H9 (cell line): ENCODE measurements around the gene HAUS6. TPM values are rescaled to one million over a fixed set of nuclear protein-coding genes. Genes with fewer than 3 reads are reported as not detected.

ENCODE experiments used
- DNase-seq: peaks from one replicate; pipeline ENCODE4 v3.0.0-alpha.2; 2017
- H2AFZ ChIP-seq: one replicate; pipeline ENCODE4 v1.6.1; 2013; ENCODE audit warnings: mild to moderate bottlenecking, low read length, control low read depth, moderate library complexity
- H2AK5ac ChIP-seq: 2 replicates; pipeline ENCODE4 v1.6.1; 2013; ENCODE audit warnings: low read length, control low read depth, mixed read lengths; ENCODE audit not compliant: insufficient read length
- H2BK120ac ChIP-seq: one replicate; pipeline ENCODE4 v1.6.1; 2013; ENCODE audit warnings: low read depth, mild to moderate bottlenecking, low read length, control low read depth, inconsistent platforms; ENCODE audit not compliant: poor library complexity, severe bottlenecking
- H2BK12ac ChIP-seq: 2 replicates; pipeline ENCODE4 v1.6.1; 2013; ENCODE audit warnings: low read length, control low read depth, mixed read lengths, low read depth; ENCODE audit not compliant: insufficient read length
- H2BK15ac ChIP-seq: 2 replicates; pipeline ENCODE4 v1.6.1; 2013; ENCODE audit warnings: low read depth, low read length, control low read depth
- H2BK20ac ChIP-seq: one replicate; pipeline ENCODE4 v1.6.1; 2013; ENCODE audit warnings: low read depth, mild to moderate bottlenecking, low read length, control low read depth, inconsistent platforms; ENCODE audit not compliant: poor library complexity, severe bottlenecking
- H2BK5ac ChIP-seq: 2 replicates; pipeline ENCODE4 v1.6.1; 2013; ENCODE audit warnings: low read length, control low read depth, mixed read lengths; ENCODE audit not compliant: insufficient read length
- H3K14ac ChIP-seq: 2 replicates; pipeline ENCODE4 v1.6.1; 2013; ENCODE audit warnings: low read length, control low read depth; ENCODE audit not compliant: insufficient read depth
- H3K18ac ChIP-seq: 2 replicates; pipeline ENCODE4 v1.6.1; 2013; ENCODE audit warnings: low read depth, mild to moderate bottlenecking, mixed read lengths, low read length, control low read depth; ENCODE audit not compliant: insufficient read length
- H3K23ac ChIP-seq: 2 replicates; pipeline ENCODE4 v1.6.1; 2013; ENCODE audit warnings: low read length, control low read depth, mixed read lengths, low read depth; ENCODE audit not compliant: insufficient read length
- H3K23me2 ChIP-seq: 2 replicates; pipeline ENCODE4 v1.6.1; 2013; ENCODE audit warnings: low read depth, mild to moderate bottlenecking, mixed read lengths, low read length, control low read depth; ENCODE audit not compliant: insufficient read length, poor library complexity, severe bottlenecking
- H3K27ac ChIP-seq: 2 replicates; pipeline ENCODE4 v1.5.1; 2013; ENCODE audit warnings: low read length, control low read depth, mixed read lengths, low read depth; ENCODE audit not compliant: insufficient read length
- H3K27me3 ChIP-seq: 2 replicates; pipeline ENCODE4 v1.6.1; 2013; ENCODE audit warnings: low read length, control low read depth, inconsistent platforms; ENCODE audit not compliant: insufficient read depth
- H3K4ac ChIP-seq: 2 replicates; pipeline ENCODE4 v1.6.1; 2013; ENCODE audit warnings: low read depth, mild to moderate bottlenecking, control low read depth, inconsistent platforms, low read length, moderate library complexity
- H3K4me1 ChIP-seq: 2 replicates; pipeline ENCODE4 v1.6.1; 2013; ENCODE audit warnings: low read length, control low read depth, inconsistent platforms; ENCODE audit not compliant: insufficient read depth
- H3K4me2 ChIP-seq: 2 replicates; pipeline ENCODE4 v1.6.1; 2013; ENCODE audit warnings: low read length, control low read depth, mixed read lengths; ENCODE audit not compliant: insufficient read length, insufficient read depth
- H3K56ac ChIP-seq: 2 replicates; pipeline ENCODE4 v1.6.1; 2013; ENCODE audit warnings: low read depth, mild to moderate bottlenecking, mixed read lengths, low read length, control low read depth; ENCODE audit not compliant: insufficient read length
- H3K79me1 ChIP-seq: 2 replicates; pipeline ENCODE4 v1.6.1; 2013; ENCODE audit warnings: low read depth, mild to moderate bottlenecking, moderate library complexity, low read length, control low read depth, inconsistent platforms; ENCODE audit not compliant: insufficient read depth, poor library complexity, severe bottlenecking
- H3K79me2 ChIP-seq: 2 replicates; pipeline ENCODE4 v1.6.1; 2013; ENCODE audit warnings: low read length, control low read depth, inconsistent platforms; ENCODE audit not compliant: insufficient read depth
- H3K9ac ChIP-seq: 2 replicates; pipeline ENCODE4 v1.6.1; 2013; ENCODE audit warnings: low read length, control low read depth, mixed read lengths; ENCODE audit not compliant: insufficient read length; ENCODE audit errors: extremely low read depth
- H3K9me3 ChIP-seq: one replicate; pipeline ENCODE4 v1.6.1; 2013; ENCODE audit warnings: low read depth, low read length, inconsistent platforms; ENCODE audit not compliant: control insufficient read depth
- H3T11ph ChIP-seq: one replicate; pipeline ENCODE4 v1.6.1; 2013; ENCODE audit warnings: mild to moderate bottlenecking, low read length, control low read depth, inconsistent platforms
- H4K20me1 ChIP-seq: one replicate; pipeline ENCODE4 v1.6.1; 2013; ENCODE audit not compliant: control insufficient read depth, insufficient read length, insufficient read depth
- H4K5ac ChIP-seq: 2 replicates; pipeline ENCODE4 v1.6.1; 2013; ENCODE audit warnings: low read depth, mild to moderate bottlenecking, mixed read lengths, low read length, control low read depth; ENCODE audit not compliant: insufficient read length
- H4K8ac ChIP-seq: replicated peaks from 2 replicates; pipeline ENCODE4 v1.6.1; 2013; ENCODE audit warnings: low read length, control low read depth, mixed read lengths, low read depth; ENCODE audit not compliant: insufficient read length
- H4K91ac ChIP-seq: 2 replicates; pipeline ENCODE4 v1.6.1; 2013; ENCODE audit warnings: low read depth, mild to moderate bottlenecking, moderate library complexity, mixed read lengths, low read length, control low read depth; ENCODE audit not compliant: insufficient read length
- H3K27ac Mint-ChIP-seq, 3 experiments: 2 replicates in 2 of 3; 3 replicates in 1 of 3; pipeline ENCODE4 v1.8.0; 2020 to 2021; ENCODE audit warnings: mixed read lengths in 3 of 3, mild to moderate bottlenecking in 1 of 3, moderate library complexity in 1 of 3
- H3K27me3 Mint-ChIP-seq: 2 replicates; pipeline ENCODE4 v1.8.0; 2021; ENCODE audit warnings: low read depth, mild to moderate bottlenecking, moderate library complexity, mixed read lengths
- H3K36me3 Mint-ChIP-seq, 3 experiments: 2 replicates in 2 of 3; 3 replicates in 1 of 3; pipeline ENCODE4 v1.8.0; 2020 to 2021; ENCODE audit warnings: low read depth in 3 of 3, mixed read lengths in 3 of 3; ENCODE audit not compliant: insufficient read depth in 1 of 3
- H3K4me1 Mint-ChIP-seq, 2 experiments: 2 replicates each; pipeline ENCODE4 v1.8.0; 2020; ENCODE audit warnings: mixed read lengths in 2 of 2
- H3K4me3 Mint-ChIP-seq, 2 experiments: 2 replicates in 1 of 2; 3 replicates in 1 of 2; pipeline ENCODE4 v1.8.0; 2020 to 2021; ENCODE audit warnings: mild to moderate bottlenecking in 2 of 2, mixed read lengths in 2 of 2, moderate library complexity in 1 of 2
- H3K9me3 Mint-ChIP-seq, 2 experiments: 2 replicates in 1 of 2; 3 replicates in 1 of 2; pipeline ENCODE4 v1.8.0; 2020; ENCODE audit warnings: mild to moderate bottlenecking in 2 of 2, mixed read lengths in 2 of 2, moderate library complexity in 1 of 2
- WGBS: extraction: QIAGEN DNeasy Blood & Tissue Kit; methylation state at CpG from one replicate; pipeline ENCODE4 v1.1.7; 2013; ENCODE audit warnings: missing lambda C conversion rate, low lambda C conversion rate, mixed read lengths; ENCODE audit not compliant: insufficient read length; ENCODE audit errors: extremely low coverage; 5-methylcytosine and 5-hydroxymethylcytosine counted together
- total RNA-seq: library from RNA; stranded (reverse); gene quantifications from 2 replicates; pipeline ENCODE4 v1.2.1, GENCODE V29; 2021
- TF ChIP-seq, protein P1 (sequence below): fragments of 200-600 bp; sonication (generic); conservative IDR thresholded peaks from 3 replicates; pipeline ENCODE4 v1.8.0; 2021; ENCODE audit warnings: antibody characterized with exemption, mild to moderate bottlenecking

HAUS6 gene
- total RNA-seq, 1 experiment from 2014 or later = 42.3 TPM

GRCh38 chr9:19026375-19026774, 76.3 kb downstream of the HAUS6 start:
- Histone ChIP-seq H2AFZ (no peak overlapping the region), H3T11ph (no peak overlapping the region), H3K27me3 (no peaks in the 10 kb centered on the region), H3K27ac (no peak overlapping the region), H3K23me2 (no peaks in the 10 kb centered on the region), H3K9me3 (no peaks in the 10 kb centered on the region), H4K91ac (no peak overlapping the region), H3K4me2 (no peak overlapping the region), H4K5ac (no peak overlapping the region), H4K20me1 (no peaks in the 10 kb centered on the region), H3K79me2 (no peaks in the 10 kb centered on the region), H3K4me1 (no peaks in the 10 kb centered on the region), H2AK5ac (no peak overlapping the region), H3K79me1 (no peaks in the 10 kb centered on the region), H3K14ac (no peak overlapping the region), H2BK20ac (no peak overlapping the region), H3K56ac (no peak overlapping the region), H2BK15ac (no peak overlapping the region), H3K23ac (no peak overlapping the region), H3K4ac (no peak overlapping the region), H4K8ac (no peak overlapping the region), H2BK12ac (no peak overlapping the region), H3K18ac (no peak overlapping the region), H3K9ac (no peak overlapping the region), H2BK120ac (no peak overlapping the region), H2BK5ac (no peak overlapping the region)
- Mint-ChIP-seq H3K4me3 (no peak overlapping the region), H3K27me3 (peaks cover 3% of the 10 kb centered on the region), H3K27ac (no peak overlapping the region), H3K9me3 (no peaks in the 10 kb centered on the region), H3K36me3 (no peaks in the 10 kb centered on the region), H3K4me1 (no peaks in the 10 kb centered on the region)
- TF ChIP-seq, protein P1, sequence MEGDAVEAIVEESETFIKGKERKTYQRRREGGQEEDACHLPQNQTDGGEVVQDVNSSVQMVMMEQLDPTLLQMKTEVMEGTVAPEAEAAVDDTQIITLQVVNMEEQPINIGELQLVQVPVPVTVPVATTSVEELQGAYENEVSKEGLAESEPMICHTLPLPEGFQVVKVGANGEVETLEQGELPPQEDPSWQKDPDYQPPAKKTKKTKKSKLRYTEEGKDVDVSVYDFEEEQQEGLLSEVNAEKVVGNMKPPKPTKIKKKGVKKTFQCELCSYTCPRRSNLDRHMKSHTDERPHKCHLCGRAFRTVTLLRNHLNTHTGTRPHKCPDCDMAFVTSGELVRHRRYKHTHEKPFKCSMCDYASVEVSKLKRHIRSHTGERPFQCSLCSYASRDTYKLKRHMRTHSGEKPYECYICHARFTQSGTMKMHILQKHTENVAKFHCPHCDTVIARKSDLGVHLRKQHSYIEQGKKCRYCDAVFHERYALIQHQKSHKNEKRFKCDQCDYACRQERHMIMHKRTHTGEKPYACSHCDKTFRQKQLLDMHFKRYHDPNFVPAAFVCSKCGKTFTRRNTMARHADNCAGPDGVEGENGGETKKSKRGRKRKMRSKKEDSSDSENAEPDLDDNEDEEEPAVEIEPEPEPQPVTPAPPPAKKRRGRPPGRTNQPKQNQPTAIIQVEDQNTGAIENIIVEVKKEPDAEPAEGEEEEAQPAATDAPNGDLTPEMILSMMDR = no peak
- no peak for DNase-seq
- WGBS = no CpG with 5 or more reads among the region's 6 CpGs
